ENCODE data around the gene NAAA. TPM values are rescaled to one million over a fixed set of nuclear protein-coding genes. Genes with fewer than 3 reads are reported as not detected.

NAAA gene
- total and polyA plus RNA-seq, 10 donors: 18.3 to 214 (median 97.2) TPM

DNA sequence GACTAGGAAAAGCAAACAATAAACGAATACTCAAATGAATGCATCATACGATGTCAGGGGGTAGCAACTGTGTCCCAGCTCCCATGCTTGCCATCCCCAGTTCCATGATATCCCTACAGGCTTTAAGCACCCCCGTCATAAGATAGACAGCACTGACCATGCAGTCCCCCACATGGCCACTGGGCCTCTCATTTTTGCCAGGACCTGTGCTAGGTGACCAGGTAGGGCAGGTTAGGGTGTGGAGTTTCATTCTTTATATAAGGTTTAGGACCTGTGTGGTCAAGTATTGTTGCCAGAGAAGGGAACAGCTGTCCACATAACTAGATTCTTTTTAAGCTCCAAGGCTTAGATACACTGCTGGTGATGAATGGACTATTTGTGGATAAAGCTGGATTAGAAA, 48.3 kb downstream of the NAAA start:
- WGBS, 5 donors: 83 to 94% (median 87%) methylated on average over 3 of the region's 3 CpGs
- H3K9me3 ChIP-seq: no peaks in the 10 kb centered on the region
- no peak overlapping the region for H3K27ac ChIP-seq
- no peaks in the 10 kb centered on the region for H3K36me3 ChIP-seq
- no peak overlapping the region for H3K4me3 ChIP-seq
- intact Hi-C loops (cut with DNase I; ENCODE audit: low total_unique reads): loop anchor here (10.0 kb wide), 1 partner anchor 172 kb away; no protein-coding TSS in a partner anchor
- no peak for DNase-seq
- no peak for TF ChIP-seq POLR2AphosphoS5 (IDR thresholded peaks at IDR 0.05)
- no peak for TF ChIP-seq POLR2A (IDR thresholded peaks at IDR 0.05)
- TF ChIP-seq, protein P1, sequence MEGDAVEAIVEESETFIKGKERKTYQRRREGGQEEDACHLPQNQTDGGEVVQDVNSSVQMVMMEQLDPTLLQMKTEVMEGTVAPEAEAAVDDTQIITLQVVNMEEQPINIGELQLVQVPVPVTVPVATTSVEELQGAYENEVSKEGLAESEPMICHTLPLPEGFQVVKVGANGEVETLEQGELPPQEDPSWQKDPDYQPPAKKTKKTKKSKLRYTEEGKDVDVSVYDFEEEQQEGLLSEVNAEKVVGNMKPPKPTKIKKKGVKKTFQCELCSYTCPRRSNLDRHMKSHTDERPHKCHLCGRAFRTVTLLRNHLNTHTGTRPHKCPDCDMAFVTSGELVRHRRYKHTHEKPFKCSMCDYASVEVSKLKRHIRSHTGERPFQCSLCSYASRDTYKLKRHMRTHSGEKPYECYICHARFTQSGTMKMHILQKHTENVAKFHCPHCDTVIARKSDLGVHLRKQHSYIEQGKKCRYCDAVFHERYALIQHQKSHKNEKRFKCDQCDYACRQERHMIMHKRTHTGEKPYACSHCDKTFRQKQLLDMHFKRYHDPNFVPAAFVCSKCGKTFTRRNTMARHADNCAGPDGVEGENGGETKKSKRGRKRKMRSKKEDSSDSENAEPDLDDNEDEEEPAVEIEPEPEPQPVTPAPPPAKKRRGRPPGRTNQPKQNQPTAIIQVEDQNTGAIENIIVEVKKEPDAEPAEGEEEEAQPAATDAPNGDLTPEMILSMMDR (IDR thresholded peaks at IDR 0.05 in 8 of 11, conservative IDR thresholded peaks at IDR 0.05 in 3 of 11): no peak
- no peaks in the 10 kb centered on the region for H3K4me1 ChIP-seq
- H3K27me3 ChIP-seq (replicated peaks in 1 of 7): no peaks in the 10 kb centered on the region

DNA sequence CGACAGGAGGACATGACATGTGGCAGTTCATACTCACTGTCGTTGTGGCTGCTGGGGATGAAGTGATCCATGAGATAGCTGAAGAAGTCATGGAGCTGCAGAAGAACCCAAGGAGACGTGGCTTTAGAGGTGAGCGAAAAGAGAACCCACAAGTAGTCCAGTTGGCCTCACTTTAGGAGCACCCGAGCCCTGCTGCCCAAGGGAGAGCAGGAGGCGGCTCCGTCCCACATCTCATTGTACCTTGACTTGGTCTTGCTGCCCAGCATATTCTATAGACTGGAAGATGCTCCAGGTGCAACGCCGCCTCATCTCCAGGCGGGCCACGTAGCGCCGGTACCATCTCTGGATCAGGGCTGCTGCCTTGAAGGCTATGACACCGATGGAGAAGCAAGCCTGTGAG, 49.2 kb downstream of the NAAA start:
- TF ChIP-seq POLR2A (IDR thresholded peaks at IDR 0.05) (no peak), POLR2AphosphoS5 (IDR thresholded peaks at IDR 0.05) (no peak)
- WGBS, 5 donors: 87 to 95% (median 93%) methylated on average over 13 to 14 of the region's 14 CpGs
- no peaks in the 10 kb centered on the region for H3K9me3 ChIP-seq
- no peaks in the 10 kb centered on the region for H3K27me3 ChIP-seq (replicated peaks in 1 of 7)
- no peak overlapping the region for H3K27ac ChIP-seq
- H3K4me1 ChIP-seq: no peaks in the 10 kb centered on the region
- H3K4me3 ChIP-seq: no peak overlapping the region
- H3K36me3 ChIP-seq: no peaks in the 10 kb centered on the region
- intact Hi-C loops (cut with DNase I; ENCODE audit: low total_unique reads): loop anchor here (10.0 kb wide), 1 partner anchor 173 kb away; no protein-coding TSS in a partner anchor
- DNase-seq: no peak

DNA sequence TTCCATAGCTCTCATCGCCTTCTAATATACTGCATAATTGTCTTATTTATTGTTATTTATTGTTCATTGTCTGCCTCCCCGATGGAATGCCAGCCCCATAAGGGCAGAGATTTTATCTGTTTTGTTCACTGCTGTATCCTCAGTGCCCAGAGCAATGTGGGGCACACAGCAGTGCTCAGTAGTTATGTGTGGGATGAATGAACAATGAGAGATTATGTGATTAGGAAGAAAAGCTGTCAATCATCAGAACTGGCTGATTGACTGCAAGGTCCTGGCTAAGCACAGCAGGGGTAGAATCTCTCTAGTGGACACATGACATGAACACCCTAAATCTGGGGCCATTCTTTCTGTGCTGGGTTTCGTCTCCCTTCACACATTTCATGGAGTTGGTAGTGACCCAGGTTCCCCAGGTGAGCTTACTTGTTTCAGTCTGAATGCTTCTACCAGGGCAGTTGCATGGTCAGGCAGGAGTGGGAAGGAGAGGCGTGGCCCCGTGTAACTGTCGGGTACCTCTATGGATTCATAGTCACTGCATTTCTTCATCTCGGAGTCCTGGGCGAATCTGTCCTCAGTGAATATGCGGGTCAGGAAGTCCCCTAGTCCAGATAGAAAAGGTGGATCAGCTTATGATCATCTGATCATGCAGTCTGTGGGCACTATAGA, 51.1 kb downstream of the NAAA start:
- no peak for DNase-seq
- Histone ChIP-seq H3K4me3 (no peak overlapping the region), H3K27me3 (replicated peaks in 1 of 7) (peaks cover 0 to 6% (median 0%) of the 10 kb centered on the region in 7 donors), H3K4me1 (no peaks in the 10 kb centered on the region), H3K36me3 (no peaks in the 10 kb centered on the region), H3K9me3 (no peaks in the 10 kb centered on the region), H3K27ac (no peak overlapping the region)
- intact Hi-C loops (cut with DNase I; ENCODE audit: low total_unique reads): loop anchor here (10.0 kb wide), 1 partner anchor 175 kb away; no protein-coding TSS in a partner anchor
- WGBS, 5 donors: 86 to 92% (median 90%) methylated on average over 9 of the region's 9 CpGs
- TF ChIP-seq, protein P1 (IDR thresholded peaks at IDR 0.05 in 8 of 11, conservative IDR thresholded peaks at IDR 0.05 in 3 of 11): no peak

DNA sequence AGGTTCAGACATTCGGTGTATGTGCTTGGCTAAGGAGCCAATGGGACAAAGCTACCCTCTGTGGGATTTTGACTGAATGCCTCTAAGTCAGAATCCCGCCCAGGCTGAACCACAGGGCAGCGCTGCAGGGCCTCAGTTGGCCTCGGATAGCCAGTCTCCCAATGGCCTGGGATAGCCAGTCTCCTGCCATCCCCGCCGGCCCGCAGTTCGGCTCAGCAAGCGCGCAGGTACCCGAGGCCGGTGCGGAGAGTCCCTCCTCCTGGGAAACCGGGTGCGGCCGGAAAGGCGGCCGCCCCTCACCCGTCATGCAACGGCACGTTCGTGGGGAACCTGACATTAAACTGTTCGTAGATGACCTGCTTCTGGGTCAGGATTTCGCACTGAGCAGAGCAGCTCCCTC, 54.7 kb downstream of the NAAA start:
- H3K36me3 ChIP-seq: no peaks in the 10 kb centered on the region

More for the DNA sequence above, 54.7 kb downstream of the NAAA start:
- Histone ChIP-seq H3K27me3 (replicated peaks in 1 of 7) (peaks cover 0 to 6% (median 0%) of the 10 kb centered on the region in 7 donors), H3K4me1 (no peaks in the 10 kb centered on the region), H3K9me3 (no peaks in the 10 kb centered on the region), H3K27ac (no peak overlapping the region), H3K4me3 (no peak overlapping the region)
- DNase-seq: no peak
- no peak for TF ChIP-seq POLR2A (IDR thresholded peaks at IDR 0.05)
- TF ChIP-seq, protein P1 (IDR thresholded peaks at IDR 0.05 in 8 of 11, conservative IDR thresholded peaks at IDR 0.05 in 3 of 11): no peak
- TF ChIP-seq POLR2AphosphoS5 (IDR thresholded peaks at IDR 0.05): no peak
- 67 to 77% (median 73%) methylated on average over 23 to 24 of the region's 24 CpGs for WGBS, 5 donors
- intact Hi-C loops (cut with DNase I; ENCODE audit: low total_unique reads): no loop called here
